Kidney epithelial cell (primary cell): ENCODE results near the gene RCSD1. TPM values are rescaled to one million over a fixed set of nuclear protein-coding genes. Genes with fewer than 3 reads are reported as not detected.

Experiments
- DNase-seq: peaks from one replicate; pipeline ENCODE4 v3.0.0-alpha.2; 2010; ENCODE audit warnings: low read depth
- H3K27me3 ChIP-seq: 2 replicates; pipeline ENCODE4 v1.6.0; 2011; ENCODE audit warnings: low read length; ENCODE audit not compliant: control insufficient read depth, insufficient read depth
- H3K36me3 ChIP-seq: 2 replicates; pipeline ENCODE4 v1.5.1; 2011; ENCODE audit warnings: low read length; ENCODE audit not compliant: control insufficient read depth, insufficient read depth
- H3K4me3 ChIP-seq: 2 replicates; pipeline ENCODE4 v1.5.1; 2011; ENCODE audit warnings: low read depth, mild to moderate bottlenecking, control low read depth, low read length
- CTCF ChIP-seq: IDR thresholded peaks from 2 replicates; pipeline ENCODE4 v1.5.1; 2011; ENCODE audit warnings: mild to moderate bottlenecking, moderate library complexity, low read length, control low read depth, inconsistent platforms; ENCODE audit not compliant: insufficient read depth, poor library complexity, severe bottlenecking
- total RNA-seq: library from RNA; depleted of rRNA; stranded (reverse); fragments of >200 nt; gene quantifications from 2 replicates; pipeline ENCODE4 v1.2.3, GENCODE V29; 2015

RCSD1 gene
- total RNA-seq, 1 donor from 2014 or later, result 0.21 TPM

GRCh38 chr1:167726008-167726407, 96.0 kb downstream of the RCSD1 start:
- Histone ChIP-seq H3K4me3 (no peak overlapping the region), H3K36me3 (no peaks in the 10 kb centered on the region), H3K27me3 (no peaks in the 10 kb centered on the region)
- no peak for DNase-seq
- no peak for TF ChIP-seq CTCF

- no peak overlapping the region for H3K4me3 ChIP-seq
- H3K36me3 ChIP-seq, result no peaks in the 10 kb centered on the region
- no peak for TF ChIP-seq CTCF
- no peaks in the 10 kb centered on the region for H3K27me3 ChIP-seq
- DNase-seq, result no peak
These were observed 98.9 kb downstream of the RCSD1 start for GRCh38 chr1:167728818-167729410.

GRCh38 chr1:167734227-167734626, 104.2 kb downstream of the RCSD1 start:
- Histone ChIP-seq H3K36me3 (no peaks in the 10 kb centered on the region), H3K4me3 (no peak overlapping the region)

GRCh38 chr1:167734841-167735240, 104.8 kb downstream of the RCSD1 start:
- Histone ChIP-seq H3K4me3 (no peak overlapping the region), H3K36me3 (no peaks in the 10 kb centered on the region), H3K27me3 (no peaks in the 10 kb centered on the region)
- DNase-seq, result no peak
- TF ChIP-seq CTCF, result no peak

More at GRCh38 chr1:167734227-167734626, 104.2 kb downstream of the RCSD1 start:
- TF ChIP-seq CTCF, result no peak
- H3K27me3 ChIP-seq, result no peaks in the 10 kb centered on the region
- no peak for DNase-seq

GRCh38 chr1:167737169-167737568, 107.1 kb downstream of the RCSD1 start:
- Histone ChIP-seq H3K36me3 (no peaks in the 10 kb centered on the region), H3K4me3 (no peak overlapping the region), H3K27me3 (no peaks in the 10 kb centered on the region)
- TF ChIP-seq CTCF, result no peak
- no peak for DNase-seq

GRCh38 chr1:167738158-167738557, 108.1 kb downstream of the RCSD1 start:
- TF ChIP-seq CTCF, result no peak
- no peak for DNase-seq
- no peak overlapping the region for H3K4me3 ChIP-seq
- no peaks in the 10 kb centered on the region for H3K36me3 ChIP-seq
- no peaks in the 10 kb centered on the region for H3K27me3 ChIP-seq
